ENCODE results near the gene ASB18. TPM values are rescaled to one million over a fixed set of nuclear protein-coding genes. Genes with fewer than 3 reads are reported as not detected.
"Not testable (repeated sequence)": the region's sequence is repeated elsewhere in the genome, so short reads cannot be mapped to it uniquely, and the experiment has no call there.

Gene ASB18
- total RNA-seq, 1 experiment from 2014 or later = not detected

DNA sequence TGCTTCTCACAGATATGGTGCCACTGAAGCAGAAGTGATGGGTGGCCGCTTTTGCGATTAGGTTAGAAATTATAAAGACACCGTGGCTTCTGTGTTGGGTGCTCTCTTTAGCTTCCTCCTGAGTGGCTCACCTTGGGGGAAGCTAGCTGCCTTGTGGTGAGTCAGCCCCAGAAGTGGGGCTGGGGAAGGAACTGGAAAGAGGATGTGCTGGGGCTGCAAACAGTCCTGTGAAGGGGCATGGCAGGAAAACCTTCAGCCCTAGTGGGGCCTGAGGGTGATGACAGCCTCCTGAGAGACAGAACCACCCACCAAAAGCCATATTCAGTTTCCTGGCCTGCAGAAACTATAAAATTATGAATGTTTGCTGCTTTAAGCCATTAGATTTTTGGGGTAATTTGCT lies 8.9 kb upstream of the ASB18 start:
- intact Hi-C loops (cut with micrococcal nuclease) = no loop called here
- BruUV-seq (replicated peaks) = no TSS peak
- no peak for DNase-seq (ENCODE audit: unreplicated experiment)

DNA sequence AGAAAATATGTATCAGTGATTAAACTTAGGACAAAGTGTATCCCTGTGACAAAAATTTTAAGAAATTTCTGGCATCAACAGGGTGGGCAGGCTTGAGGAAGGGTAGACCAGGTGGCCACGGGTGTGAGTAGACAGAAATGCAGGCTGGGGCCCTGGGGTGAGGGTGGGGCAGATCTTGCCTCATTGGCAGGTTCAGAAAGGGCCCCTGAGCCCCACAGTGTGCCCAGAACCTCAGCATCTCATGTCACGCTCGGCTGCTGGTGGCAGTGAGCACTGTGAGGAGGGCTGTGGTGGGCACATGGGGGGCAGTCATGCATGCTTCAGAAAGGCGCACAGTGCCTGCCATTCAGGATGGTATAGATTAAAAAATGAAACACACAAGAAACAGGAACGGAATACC lies 7.6 kb upstream of the ASB18 start:
- TF ChIP-seq, protein P1, sequence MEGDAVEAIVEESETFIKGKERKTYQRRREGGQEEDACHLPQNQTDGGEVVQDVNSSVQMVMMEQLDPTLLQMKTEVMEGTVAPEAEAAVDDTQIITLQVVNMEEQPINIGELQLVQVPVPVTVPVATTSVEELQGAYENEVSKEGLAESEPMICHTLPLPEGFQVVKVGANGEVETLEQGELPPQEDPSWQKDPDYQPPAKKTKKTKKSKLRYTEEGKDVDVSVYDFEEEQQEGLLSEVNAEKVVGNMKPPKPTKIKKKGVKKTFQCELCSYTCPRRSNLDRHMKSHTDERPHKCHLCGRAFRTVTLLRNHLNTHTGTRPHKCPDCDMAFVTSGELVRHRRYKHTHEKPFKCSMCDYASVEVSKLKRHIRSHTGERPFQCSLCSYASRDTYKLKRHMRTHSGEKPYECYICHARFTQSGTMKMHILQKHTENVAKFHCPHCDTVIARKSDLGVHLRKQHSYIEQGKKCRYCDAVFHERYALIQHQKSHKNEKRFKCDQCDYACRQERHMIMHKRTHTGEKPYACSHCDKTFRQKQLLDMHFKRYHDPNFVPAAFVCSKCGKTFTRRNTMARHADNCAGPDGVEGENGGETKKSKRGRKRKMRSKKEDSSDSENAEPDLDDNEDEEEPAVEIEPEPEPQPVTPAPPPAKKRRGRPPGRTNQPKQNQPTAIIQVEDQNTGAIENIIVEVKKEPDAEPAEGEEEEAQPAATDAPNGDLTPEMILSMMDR (IDR thresholded peaks at IDR 0.05; ENCODE audit: unreplicated experiment) = no peak
- H3K4me1 Mint-ChIP-seq (ENCODE audit: insufficient read depth, unreplicated experiment) = no peaks in the 10 kb centered on the region
- no TSS peak for BruUV-seq (replicated peaks)
- H3K9me3 Mint-ChIP-seq (ENCODE audit: unreplicated experiment) = no peaks in the 10 kb centered on the region
- no peak for DNase-seq (ENCODE audit: unreplicated experiment)
- ChIA-PET POLR2A (no interaction called here), CTCF (no interaction called here)
- H3K36me3 Mint-ChIP-seq (ENCODE audit: insufficient read depth, unreplicated experiment) = no peaks in the 10 kb centered on the region
- intact Hi-C loops (cut with micrococcal nuclease) = no loop called here
- peaks cover 13% of the 10 kb centered on the region for H3K27me3 Mint-ChIP-seq (ENCODE audit: insufficient read depth, unreplicated experiment)
- no peak overlapping the region for H3K4me3 Mint-ChIP-seq (ENCODE audit: unreplicated experiment)
- no peak overlapping the region for H3K27ac Mint-ChIP-seq (ENCODE audit: low read depth, unreplicated experiment)

More for the DNA sequence above, 8.9 kb upstream of the ASB18 start:
- TF ChIP-seq, protein P1 (IDR thresholded peaks at IDR 0.05; ENCODE audit: unreplicated experiment) = no peak
- ChIA-PET POLR2A (no interaction called here), CTCF (no interaction called here)
- H3K9me3 Mint-ChIP-seq (ENCODE audit: unreplicated experiment) = no peaks in the 10 kb centered on the region
- no peaks in the 10 kb centered on the region for H3K4me1 Mint-ChIP-seq (ENCODE audit: insufficient read depth, unreplicated experiment)
- H3K27me3 Mint-ChIP-seq (ENCODE audit: insufficient read depth, unreplicated experiment) = peaks cover 21% of the 10 kb centered on the region
- H3K4me3 Mint-ChIP-seq (ENCODE audit: unreplicated experiment) = no peak overlapping the region
- no peak overlapping the region for H3K27ac Mint-ChIP-seq (ENCODE audit: low read depth, unreplicated experiment)
- H3K36me3 Mint-ChIP-seq (ENCODE audit: insufficient read depth, unreplicated experiment) = no peaks in the 10 kb centered on the region

DNA sequence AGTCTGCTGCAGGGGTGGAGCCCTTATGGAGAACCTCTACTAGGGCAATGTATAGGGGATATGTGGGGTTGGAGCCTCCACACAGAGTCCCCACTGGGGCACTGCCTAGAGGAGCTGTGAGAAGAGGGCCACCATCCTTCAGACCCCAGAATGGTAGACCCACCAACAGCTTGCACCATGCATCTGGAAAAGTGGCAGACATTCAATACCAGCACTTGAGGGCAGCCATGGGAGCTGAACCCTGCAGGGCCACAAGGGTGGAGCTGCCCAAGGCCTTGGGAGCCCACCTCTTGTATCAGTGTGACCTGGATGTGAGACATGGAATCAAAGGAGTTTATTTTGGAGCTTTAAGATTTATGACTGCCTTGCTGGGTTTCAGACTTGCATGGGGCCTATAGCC lies 5.7 kb upstream of the ASB18 start:
- H3K36me3 Mint-ChIP-seq (ENCODE audit: insufficient read depth, unreplicated experiment); H3K4me1 Mint-ChIP-seq (ENCODE audit: insufficient read depth, unreplicated experiment); intact Hi-C loops (cut with micrococcal nuclease); BruUV-seq (replicated peaks); H3K4me3 Mint-ChIP-seq (ENCODE audit: unreplicated experiment); POLR2A ChIA-PET; DNase-seq (ENCODE audit: unreplicated experiment); H3K27ac Mint-ChIP-seq (ENCODE audit: low read depth, unreplicated experiment); H3K9me3 Mint-ChIP-seq (ENCODE audit: unreplicated experiment): not testable (repeated sequence)
- peaks cover 23% of the 10 kb centered on the region for H3K27me3 Mint-ChIP-seq (ENCODE audit: insufficient read depth, unreplicated experiment)
- CTCF ChIA-PET = interaction anchor here (0.7 kb wide), 1 partner anchor 15 kb away, joined by 3 read pairs; no protein-coding TSS in a partner anchor

DNA sequence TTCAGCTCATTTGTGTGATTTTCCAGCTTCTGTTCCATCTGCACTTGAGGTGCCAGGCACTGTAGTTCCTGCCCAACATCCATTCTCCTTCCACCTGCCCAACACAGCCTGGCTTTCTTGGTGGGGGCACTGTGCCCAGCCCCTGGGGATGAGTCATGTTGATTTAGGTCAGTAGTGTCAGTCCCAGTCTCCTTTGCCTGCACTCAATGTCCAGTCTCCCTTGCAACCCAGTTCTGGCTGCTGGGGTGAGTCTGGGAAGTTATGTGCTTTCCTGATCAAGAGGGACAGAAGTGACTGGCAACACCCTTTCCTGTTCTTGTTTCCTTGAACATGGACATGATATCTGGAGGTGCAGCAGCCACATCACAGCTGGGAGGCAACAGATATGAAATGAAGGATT lies 1.5 kb upstream of the ASB18 start:
- Mint-ChIP-seq H3K4me1 (ENCODE audit: insufficient read depth, unreplicated experiment) (no peaks in the 10 kb centered on the region), H3K4me3 (ENCODE audit: unreplicated experiment) (no peak overlapping the region), H3K27ac (ENCODE audit: low read depth, unreplicated experiment) (no peak overlapping the region), H3K9me3 (ENCODE audit: unreplicated experiment) (peaks cover 9% of the 10 kb centered on the region), H3K36me3 (ENCODE audit: insufficient read depth, unreplicated experiment) (no peaks in the 10 kb centered on the region), H3K27me3 (ENCODE audit: insufficient read depth, unreplicated experiment) (peaks cover 63% of the 10 kb centered on the region)
- POLR2A ChIA-PET = no interaction called here
- DNase-seq (ENCODE audit: unreplicated experiment) = no peak
- TF ChIP-seq, protein P1 (IDR thresholded peaks at IDR 0.05; ENCODE audit: unreplicated experiment) = no peak
- intact Hi-C loops (cut with micrococcal nuclease) = no loop called here
- BruUV-seq (replicated peaks) = no TSS peak
- CTCF ChIA-PET = no interaction called here

DNA sequence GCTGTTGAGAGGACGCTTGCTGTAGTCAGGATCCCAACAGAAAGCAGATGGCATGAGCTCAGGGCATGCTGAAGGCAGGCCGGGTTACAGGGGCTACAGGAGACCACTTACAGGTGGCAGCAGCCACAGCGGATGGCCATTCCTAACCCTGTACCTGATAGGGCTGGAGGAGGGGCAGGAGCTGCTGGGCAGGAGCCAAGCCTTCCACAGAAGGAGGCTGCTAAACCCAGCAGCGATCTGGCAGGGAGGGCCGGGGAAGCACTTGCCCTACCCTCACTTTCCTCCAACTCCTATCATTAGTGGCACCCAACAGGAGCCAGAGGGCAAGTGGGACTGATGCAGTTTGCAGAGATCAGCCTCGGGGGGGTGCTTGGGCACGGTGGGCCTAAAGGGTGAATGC lies 2.0 kb downstream of the ASB18 start:
- POLR2A ChIA-PET = no interaction called here
- H3K36me3 Mint-ChIP-seq (ENCODE audit: insufficient read depth, unreplicated experiment) = no peaks in the 10 kb centered on the region

More for the DNA sequence above, 2.0 kb downstream of the ASB18 start:
- TF ChIP-seq, protein P1 (IDR thresholded peaks at IDR 0.05; ENCODE audit: unreplicated experiment) = no peak
- CTCF ChIA-PET = interaction anchor here (0.7 kb wide), 1 partner anchor 289 kb away, joined by 4 read pairs; no protein-coding TSS in a partner anchor
- BruUV-seq (replicated peaks) = no TSS peak
- no peak for DNase-seq (ENCODE audit: unreplicated experiment)
- Mint-ChIP-seq H3K27me3 (ENCODE audit: insufficient read depth, unreplicated experiment) (peaks cover 83% of the 10 kb centered on the region), H3K4me3 (ENCODE audit: unreplicated experiment) (no peak overlapping the region), H3K4me1 (ENCODE audit: insufficient read depth, unreplicated experiment) (no peaks in the 10 kb centered on the region), H3K27ac (ENCODE audit: low read depth, unreplicated experiment) (no peak overlapping the region), H3K9me3 (ENCODE audit: unreplicated experiment) (peaks cover 16% of the 10 kb centered on the region)
- intact Hi-C loops (cut with micrococcal nuclease) = no loop called here

Measured in MCF 10A (cell line).